Measurements from ENCODE around the gene ANKRD11.
A peak's percentile ranks its signal among the peaks of the same experiment; 100 is the strongest.
"Not testable (repeated sequence)": the region's sequence is repeated elsewhere in the genome, so short reads cannot be mapped to it uniquely, and the experiment has no call there.

ANKRD11 gene

GRCh38 chr16:89460556-89460955 lies 29.8 kb downstream of the ANKRD11 start:
- no peak overlapping the region for H3K4me3 ChIP-seq (ENCODE audit: low read length)
- TF ChIP-seq CTCF (IDR thresholded peaks at IDR 0.05; ENCODE audit: insufficient read depth, low read depth, low read length, missing control alignments) = no peak
- no peak for DNase-seq (ENCODE audit: low read depth)

DNA sequence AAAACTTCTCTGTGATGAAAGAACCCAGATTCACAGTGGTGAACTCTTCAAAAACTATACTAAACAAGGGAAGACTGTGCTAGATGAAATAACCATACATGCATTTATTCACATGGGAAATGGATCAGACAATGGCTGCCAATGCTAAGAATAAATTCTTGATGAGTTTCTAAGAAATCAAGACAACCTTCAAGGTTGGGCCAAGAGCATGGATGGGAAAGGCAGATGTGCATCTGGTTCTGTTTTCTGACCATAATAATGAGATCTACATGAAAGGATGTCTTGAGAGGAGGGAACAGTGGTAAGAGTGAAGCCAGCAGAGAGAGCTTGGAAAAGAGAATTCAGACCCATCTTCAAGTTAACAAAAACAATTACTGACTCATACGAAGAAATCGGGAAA lies 31.4 kb downstream of the ANKRD11 start:
- TF ChIP-seq CTCF (IDR thresholded peaks at IDR 0.05; ENCODE audit: insufficient read depth, low read depth, low read length, missing control alignments) = no peak
- H3K4me3 ChIP-seq (ENCODE audit: low read length) = no peak overlapping the region
- DNase-seq (ENCODE audit: low read depth) = no peak

DNA sequence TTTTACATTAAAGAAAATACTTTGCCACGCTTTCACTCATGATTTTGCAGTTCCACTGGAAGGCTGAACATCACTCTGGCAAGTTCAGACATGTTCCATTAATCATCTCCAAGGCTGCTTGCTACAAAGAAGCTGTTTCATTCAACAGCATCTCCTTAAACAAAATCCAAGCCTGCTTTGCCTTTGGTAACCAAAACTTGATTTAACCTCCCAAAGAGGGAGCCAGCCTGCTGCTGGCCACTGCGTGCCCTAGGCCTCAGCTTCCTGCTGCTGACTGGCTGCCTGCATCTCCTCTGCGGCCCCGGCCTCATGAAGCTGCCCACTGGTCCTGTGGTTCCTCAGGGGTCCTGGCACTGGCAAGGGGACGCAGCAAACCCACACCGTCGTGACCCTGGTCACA lies 31.8 kb downstream of the ANKRD11 start:
- peak; percentile 4 for TF ChIP-seq CTCF (IDR thresholded peaks at IDR 0.05; ENCODE audit: insufficient read depth, low read depth, low read length, missing control alignments)
- no peak overlapping the region for H3K4me3 ChIP-seq (ENCODE audit: low read length)
- peak; percentile 93 for DNase-seq (ENCODE audit: low read depth)

DNA sequence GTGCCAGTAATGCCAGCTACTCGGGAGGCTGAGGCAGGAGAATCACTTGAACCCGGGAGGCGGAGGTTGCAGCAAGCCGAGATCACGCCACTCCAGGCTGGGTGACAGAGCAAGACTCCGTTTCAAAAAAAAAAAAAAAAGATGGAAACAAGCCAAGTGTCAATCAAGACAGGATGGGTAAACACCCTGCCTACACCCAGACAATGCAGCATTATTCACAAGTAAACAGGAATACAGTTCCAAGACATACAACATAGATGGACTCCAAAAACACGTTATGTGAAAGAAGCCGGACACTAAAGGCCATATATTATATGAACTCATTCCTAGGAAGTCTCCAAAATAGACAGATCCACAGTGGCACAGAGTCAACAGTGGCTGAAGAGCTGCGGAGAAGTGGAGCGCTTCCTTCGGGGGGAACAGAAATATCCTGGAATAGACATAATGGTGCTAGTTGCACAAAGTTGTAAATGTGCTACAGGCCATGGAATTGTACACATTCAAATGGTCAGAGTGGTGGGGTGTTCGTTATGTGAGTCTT lies 33.9 kb downstream of the ANKRD11 start:
- TF ChIP-seq CTCF (IDR thresholded peaks at IDR 0.05; ENCODE audit: insufficient read depth, low read depth, low read length, missing control alignments) = no peak
- no peak for DNase-seq (ENCODE audit: low read depth)
- H3K4me3 ChIP-seq (ENCODE audit: low read length) = no peak overlapping the region

GRCh38 chr16:89455692-89456091 lies 34.7 kb downstream of the ANKRD11 start:
- DNase-seq (ENCODE audit: low read depth) = no peak
- H3K4me3 ChIP-seq (ENCODE audit: low read length) = no peak overlapping the region
- no peak for TF ChIP-seq CTCF (IDR thresholded peaks at IDR 0.05; ENCODE audit: insufficient read depth, low read depth, low read length, missing control alignments)

DNA sequence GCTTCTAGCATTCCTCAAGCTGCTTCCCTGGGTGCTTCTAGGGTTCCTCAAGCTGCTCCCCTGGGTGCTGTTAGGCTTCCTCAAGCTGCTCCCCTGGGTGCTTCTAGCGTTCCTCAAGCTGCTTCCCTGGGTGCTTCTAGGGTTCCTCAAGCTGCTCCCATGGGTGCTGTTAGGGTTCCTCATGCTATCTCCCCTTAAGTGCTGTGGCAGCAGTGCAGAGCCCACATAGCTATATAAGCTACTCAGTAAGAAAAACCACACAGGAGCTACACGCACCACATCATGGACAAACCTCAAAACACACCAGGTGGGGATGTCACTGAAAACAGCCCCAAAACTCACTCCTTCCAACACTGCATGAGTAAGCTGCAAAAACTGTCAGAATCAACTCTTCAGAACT lies 35.2 kb downstream of the ANKRD11 start:
- DNase-seq (ENCODE audit: low read depth) = no peak
- no peak overlapping the region for H3K4me3 ChIP-seq (ENCODE audit: low read length)
- TF ChIP-seq CTCF (IDR thresholded peaks at IDR 0.05; ENCODE audit: insufficient read depth, low read depth, low read length, missing control alignments) = no peak

- not testable (repeated sequence) for DNase-seq (ENCODE audit: low read depth); H3K4me3 ChIP-seq (ENCODE audit: low read length)
Measured at GRCh38 chr16:89454378-89455125, 35.8 kb downstream of the ANKRD11 start.
